Mesothelial cell of epicardium (in vitro differentiated cells): Measurements from ENCODE around the gene PRF1. TPM values are rescaled to one million over a fixed set of nuclear protein-coding genes. Genes with fewer than 3 reads are reported as not detected.

Experiments
- DNase-seq, 2 experiments: peaks; one replicate each; pipeline ENCODE4 v3.0.0; 2021; ENCODE audit warnings: low spot score in 2 of 2; ENCODE audit not compliant: unreplicated experiment in 2 of 2
- H3K27ac Mint-ChIP-seq: 2 replicates; pipeline ENCODE4 v1.8.0; 2021; ENCODE audit warnings: mixed read lengths
- H3K27me3 Mint-ChIP-seq: 2 replicates; pipeline ENCODE4 v1.8.0; 2021; ENCODE audit warnings: low read depth, mixed read lengths
- H3K36me3 Mint-ChIP-seq: 2 replicates; pipeline ENCODE4 v1.8.0; 2021; ENCODE audit warnings: mixed read lengths
- H3K4me1 Mint-ChIP-seq: 2 replicates; pipeline ENCODE4 v1.8.0; 2021; ENCODE audit warnings: mixed read lengths
- H3K4me3 Mint-ChIP-seq: 2 replicates; pipeline ENCODE4 v1.8.0; 2021; ENCODE audit warnings: mild to moderate bottlenecking, moderate library complexity, mixed read lengths
- H3K9me3 Mint-ChIP-seq: 2 replicates; pipeline ENCODE4 v1.8.0; 2021; ENCODE audit warnings: mixed read lengths
- CTCF ChIP-seq: fragments of 200-600 bp; sonication (generic); IDR thresholded peaks from one replicate; pipeline ENCODE4 v1.5.0; 2021; ENCODE audit warnings: antibody characterized with exemption; ENCODE audit not compliant: unreplicated experiment
- total RNA-seq: library from RNA; stranded (reverse); gene quantifications from 3 replicates; pipeline ENCODE4 v1.2.1, GENCODE V29; 2021

The PRF1 gene
- total RNA-seq, 1 donor from 2014 or later = 0.13 TPM

- DNase-seq = no peak
- H3K36me3 Mint-ChIP-seq = no peaks in the 10 kb centered on the region
- TF ChIP-seq CTCF = no peak
- H3K4me3 Mint-ChIP-seq = no peak overlapping the region
- no peak overlapping the region for H3K27ac Mint-ChIP-seq
- peaks cover 12% of the 10 kb centered on the region for H3K4me1 Mint-ChIP-seq
- peaks cover 15% of the 10 kb centered on the region for H3K27me3 Mint-ChIP-seq
- no peaks in the 10 kb centered on the region for H3K9me3 Mint-ChIP-seq
Measured at GRCh38 chr10:70595566-70596016, 7.0 kb downstream of the PRF1 start.

- H3K9me3 Mint-ChIP-seq = no peaks in the 10 kb centered on the region
- H3K36me3 Mint-ChIP-seq = no peaks in the 10 kb centered on the region
- H3K4me3 Mint-ChIP-seq = no peak overlapping the region
- TF ChIP-seq CTCF = no peak
- no peak overlapping the region for H3K27ac Mint-ChIP-seq
- peaks cover 15% of the 10 kb centered on the region for H3K4me1 Mint-ChIP-seq
- no peak for DNase-seq
- H3K27me3 Mint-ChIP-seq = peaks cover 24% of the 10 kb centered on the region
Measured at GRCh38 chr10:70594161-70594560, 8.4 kb downstream of the PRF1 start.

GRCh38 chr10:70593513-70593890 lies 9.0 kb downstream of the PRF1 start:
- TF ChIP-seq CTCF = no peak
- Mint-ChIP-seq H3K4me3 (no peak overlapping the region), H3K36me3 (no peaks in the 10 kb centered on the region), H3K27me3 (peaks cover 31% of the 10 kb centered on the region), H3K9me3 (no peaks in the 10 kb centered on the region), H3K4me1 (peaks cover 16% of the 10 kb centered on the region), H3K27ac (no peak overlapping the region)
- no peak for DNase-seq

- no peaks in the 10 kb centered on the region for H3K36me3 Mint-ChIP-seq
- peaks cover 16% of the 10 kb centered on the region for H3K4me1 Mint-ChIP-seq
- H3K9me3 Mint-ChIP-seq = no peaks in the 10 kb centered on the region
- no peak overlapping the region for H3K4me3 Mint-ChIP-seq
- DNase-seq = no peak
- peaks cover 32% of the 10 kb centered on the region for H3K27me3 Mint-ChIP-seq
- no peak for TF ChIP-seq CTCF
- no peak overlapping the region for H3K27ac Mint-ChIP-seq
Measured at GRCh38 chr10:70592746-70593512, 9.6 kb downstream of the PRF1 start.

- no peak for DNase-seq
- TF ChIP-seq CTCF = no peak
- H3K27ac Mint-ChIP-seq = no peak overlapping the region
- peaks cover 12% of the 10 kb centered on the region for H3K4me1 Mint-ChIP-seq
- no peaks in the 10 kb centered on the region for H3K9me3 Mint-ChIP-seq
- H3K4me3 Mint-ChIP-seq = no peak overlapping the region
- peaks cover 34% of the 10 kb centered on the region for H3K27me3 Mint-ChIP-seq
- H3K36me3 Mint-ChIP-seq = no peaks in the 10 kb centered on the region
Measured at GRCh38 chr10:70592186-70592735, 10.3 kb downstream of the PRF1 start.
